T-helper 22 cell (primary cell): ENCODE measurements around the gene PLCB4.

Experiments used
- DNase-seq: peaks from one replicate; pipeline ENCODE4 v3.0.0-alpha.2; 2020; ENCODE audit warnings: low read depth

Gene PLCB4

DNA sequence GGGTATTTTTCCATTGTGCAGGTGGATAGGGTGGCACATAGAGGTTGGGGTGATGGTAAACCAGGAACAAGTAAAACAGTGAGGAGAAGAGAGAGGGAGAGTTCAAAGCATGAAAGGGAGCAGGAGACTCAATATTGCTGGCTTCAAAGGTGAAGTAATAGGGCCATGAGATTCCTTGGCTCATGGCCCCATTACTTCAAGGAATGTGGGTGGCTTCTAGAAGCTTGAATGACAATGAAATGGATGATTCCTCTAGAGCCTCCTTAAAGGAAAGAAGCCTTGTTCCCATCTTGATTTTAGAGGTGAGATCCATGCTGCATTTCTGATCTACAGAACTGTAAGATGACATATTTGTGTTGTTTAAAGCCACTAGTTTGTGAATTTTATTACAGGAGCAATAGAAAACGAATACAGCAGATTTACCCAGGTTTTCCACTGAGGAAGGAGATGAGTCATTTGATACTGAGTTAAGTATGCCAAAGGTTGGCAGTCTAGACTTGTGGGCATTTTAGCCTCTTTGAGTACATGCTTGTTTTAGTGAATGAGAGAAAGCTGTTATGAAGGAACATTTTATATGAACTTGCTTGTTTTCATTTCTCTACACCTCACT is 110.4 kb downstream of the PLCB4 start:
- no peak for DNase-seq

- DNase-seq, result no peak
Observed at GRCh38 chr20:9179867-9180266, 111.0 kb downstream of the PLCB4 start.

- no peak for DNase-seq
Observed at GRCh38 chr20:9180481-9181257, 111.8 kb downstream of the PLCB4 start.

DNA sequence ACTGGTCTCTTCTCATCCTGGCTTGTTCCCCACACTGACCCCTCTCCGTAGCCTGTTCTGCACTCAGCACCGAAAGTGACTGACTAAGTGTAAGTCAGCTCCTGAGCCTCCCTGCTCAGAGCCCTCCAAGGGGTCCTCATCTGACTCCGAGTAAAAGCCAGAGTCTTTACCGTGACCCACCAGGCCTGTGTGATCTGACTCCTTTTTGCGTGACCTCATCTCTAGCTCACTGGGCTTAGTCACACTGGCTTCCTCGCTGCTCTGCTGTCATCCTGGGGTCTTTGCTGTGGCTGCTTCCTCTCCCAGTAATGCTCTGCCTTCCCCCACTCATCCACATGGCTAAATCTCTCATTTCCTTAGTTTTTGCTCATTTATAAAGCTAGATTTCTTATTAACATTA is 116.6 kb downstream of the PLCB4 start:
- DNase-seq, result no peak

- DNase-seq, result no peak
Observed at GRCh38 chr20:9186396-9186795, 117.5 kb downstream of the PLCB4 start.

DNA sequence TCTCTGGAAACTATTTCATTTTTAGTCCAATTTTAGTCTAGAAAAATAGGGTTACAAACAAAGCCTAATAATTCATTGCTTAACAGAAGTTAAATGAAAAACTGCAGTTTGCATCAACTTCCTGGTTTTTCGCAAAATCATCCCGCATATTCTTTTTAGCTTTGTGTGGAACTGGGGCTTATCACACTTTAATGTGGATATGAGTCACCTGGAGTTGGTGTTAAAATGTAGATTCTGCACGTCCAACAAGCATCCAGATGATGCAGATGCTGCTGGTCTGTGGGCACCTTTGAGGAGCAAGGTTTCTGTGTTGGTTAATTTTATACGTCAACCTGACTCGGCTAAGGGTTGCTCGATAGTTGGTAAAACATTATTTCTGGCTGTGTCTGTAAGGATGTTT is 126.1 kb downstream of the PLCB4 start:
- no peak for DNase-seq

DNA sequence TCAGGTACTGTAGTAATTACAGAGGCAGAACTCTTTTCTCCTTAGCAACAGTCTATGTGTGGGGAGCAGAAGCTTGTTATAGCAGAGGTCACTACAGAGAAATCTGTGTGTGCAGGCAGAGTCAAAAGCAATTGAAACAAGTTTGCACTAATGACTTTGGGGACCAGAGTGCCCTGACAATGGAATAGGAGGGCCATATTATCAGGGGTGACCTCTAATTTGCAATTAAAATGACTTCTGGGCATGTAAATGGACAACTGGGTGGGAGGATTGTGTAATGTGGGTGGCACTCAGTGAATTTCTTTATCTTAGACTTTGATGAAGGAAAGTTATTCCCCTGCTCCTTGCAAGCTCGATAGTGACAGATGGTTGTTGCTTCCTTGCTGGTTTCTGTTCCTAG is 127.2 kb downstream of the PLCB4 start:
- DNase-seq, result no peak

- DNase-seq, result no peak
Observed at GRCh38 chr20:9198460-9198859, 129.6 kb downstream of the PLCB4 start.

GRCh38 chr20:9200196-9200595 is 131.3 kb downstream of the PLCB4 start:
- DNase-seq, result no peak

DNA sequence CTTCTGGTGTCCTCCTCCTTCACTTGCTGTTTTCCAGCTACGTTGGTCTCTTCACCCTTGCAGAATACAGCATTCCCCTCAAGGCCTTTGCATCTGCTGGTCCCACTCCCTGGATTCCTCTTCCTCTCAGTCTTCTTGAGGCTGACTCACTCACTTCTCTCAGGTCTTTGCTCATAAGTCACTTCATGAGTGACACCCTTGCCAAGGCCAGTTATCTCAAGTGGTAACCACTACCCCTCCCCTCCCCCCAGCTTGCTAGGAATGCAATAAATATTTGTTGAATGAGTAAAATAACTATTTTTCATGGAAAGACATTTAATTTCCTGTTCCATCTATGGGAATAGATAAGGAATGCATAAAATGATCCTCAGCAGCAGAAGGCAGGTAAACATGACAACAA is 131.7 kb downstream of the PLCB4 start:
- no peak for DNase-seq

GRCh38 chr20:9202420-9203080 is 133.7 kb downstream of the PLCB4 start:
- DNase-seq, result no peak

GRCh38 chr20:9203081-9203447 is 134.2 kb downstream of the PLCB4 start:
- DNase-seq, result no peak

- no peak for DNase-seq
Observed at GRCh38 chr20:9204979-9205378, 136.1 kb downstream of the PLCB4 start.

DNA sequence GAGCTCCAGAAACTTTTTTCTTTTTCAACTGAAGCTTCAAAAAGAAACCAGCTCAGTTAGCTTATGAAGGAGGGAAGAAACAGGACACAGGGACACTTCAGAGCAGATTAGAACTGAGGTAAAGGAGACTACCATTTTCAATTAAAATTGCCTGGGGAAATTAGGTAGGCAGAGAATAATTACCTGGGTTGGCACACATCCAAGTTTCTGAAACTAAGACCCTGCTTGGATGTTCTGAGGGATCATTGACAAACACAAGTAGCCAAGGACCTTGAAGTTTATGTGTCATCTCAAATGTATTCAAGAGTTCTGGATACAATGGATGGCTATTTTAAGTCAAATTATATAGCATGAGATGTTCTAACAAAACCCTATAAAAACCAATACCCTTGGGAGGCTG is 137.6 kb downstream of the PLCB4 start:
- no peak for DNase-seq

DNA sequence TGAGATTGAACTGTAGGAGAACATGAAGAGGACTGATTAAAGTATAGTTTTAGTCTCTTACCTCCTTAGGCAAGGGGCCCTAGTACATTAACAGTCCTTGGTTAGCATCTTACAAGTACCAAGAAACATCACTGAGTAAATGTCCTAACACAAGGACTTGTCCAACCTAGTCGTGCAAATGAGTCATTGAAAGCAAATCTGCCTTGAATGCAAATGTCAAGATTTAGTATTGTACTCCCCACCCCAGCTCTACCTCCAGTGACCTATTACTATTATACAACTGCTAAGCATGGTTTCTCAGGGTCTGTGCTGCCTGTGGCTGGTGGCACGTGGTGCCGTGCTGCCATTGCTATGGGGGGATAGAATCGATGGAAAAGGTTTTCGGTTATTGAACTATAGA is 138.4 kb downstream of the PLCB4 start:
- DNase-seq, result no peak

- DNase-seq, result no peak
Observed at GRCh38 chr20:9210356-9210755, 141.5 kb downstream of the PLCB4 start.

DNA sequence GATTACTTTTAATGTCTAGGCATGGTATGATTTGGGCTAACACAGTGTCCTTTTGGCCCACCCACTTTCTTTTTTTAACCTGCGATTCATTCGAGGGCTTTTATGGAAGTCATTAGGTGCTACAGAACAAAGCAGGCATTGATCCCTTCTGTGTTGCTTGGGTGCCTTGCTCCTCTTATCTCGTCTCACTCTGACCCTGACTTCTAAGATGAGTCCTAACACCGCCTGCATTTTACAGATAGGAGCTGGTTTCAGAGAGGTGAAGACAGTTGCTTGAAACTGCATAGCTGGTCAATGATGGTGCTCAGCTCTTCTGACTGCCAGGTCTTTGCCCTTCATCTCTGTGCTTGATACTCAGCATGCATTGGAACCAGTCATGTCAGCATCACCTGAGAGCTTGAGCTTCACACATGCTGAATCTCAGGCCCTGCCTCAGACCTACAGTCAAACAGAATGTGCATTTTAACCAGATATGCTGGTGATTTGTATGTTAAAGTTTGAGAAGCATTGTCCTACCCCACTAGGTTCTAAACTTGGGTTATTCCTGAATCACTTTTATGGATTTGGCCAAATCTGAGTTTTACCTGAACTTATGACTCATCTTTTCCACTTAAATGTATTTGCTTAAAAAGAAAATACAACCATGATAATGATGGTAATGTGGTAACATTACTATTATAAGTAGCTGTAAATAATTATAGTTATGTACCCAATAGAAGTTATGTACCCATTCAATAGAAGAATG is 142.3 kb downstream of the PLCB4 start:
- no peak for DNase-seq

DNA sequence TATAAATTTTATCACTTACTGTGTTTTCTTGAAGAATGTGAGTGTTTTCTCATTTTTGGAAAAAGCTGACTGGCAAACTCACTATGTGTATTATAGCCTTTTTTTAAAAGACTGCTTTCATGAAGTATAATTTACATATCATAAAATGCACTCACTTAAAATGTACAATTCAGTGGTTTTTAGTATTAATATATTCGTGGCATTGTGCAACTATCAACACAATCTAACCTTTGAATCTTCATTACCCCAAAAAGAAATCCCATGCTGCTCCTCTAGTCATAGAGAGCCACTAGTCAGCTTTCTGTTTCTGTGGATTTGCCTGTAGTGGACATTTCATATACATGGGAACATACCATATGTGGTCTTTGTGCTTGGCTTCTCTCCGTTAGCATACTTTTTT is 143.8 kb downstream of the PLCB4 start:
- DNase-seq, result no peak

- DNase-seq, result no peak
Observed at GRCh38 chr20:9214685-9215084, 145.8 kb downstream of the PLCB4 start.

GRCh38 chr20:9215539-9215938 is 146.7 kb downstream of the PLCB4 start:
- no peak for DNase-seq

GRCh38 chr20:9218531-9218961 is 149.7 kb downstream of the PLCB4 start:
- DNase-seq, result no peak

DNA sequence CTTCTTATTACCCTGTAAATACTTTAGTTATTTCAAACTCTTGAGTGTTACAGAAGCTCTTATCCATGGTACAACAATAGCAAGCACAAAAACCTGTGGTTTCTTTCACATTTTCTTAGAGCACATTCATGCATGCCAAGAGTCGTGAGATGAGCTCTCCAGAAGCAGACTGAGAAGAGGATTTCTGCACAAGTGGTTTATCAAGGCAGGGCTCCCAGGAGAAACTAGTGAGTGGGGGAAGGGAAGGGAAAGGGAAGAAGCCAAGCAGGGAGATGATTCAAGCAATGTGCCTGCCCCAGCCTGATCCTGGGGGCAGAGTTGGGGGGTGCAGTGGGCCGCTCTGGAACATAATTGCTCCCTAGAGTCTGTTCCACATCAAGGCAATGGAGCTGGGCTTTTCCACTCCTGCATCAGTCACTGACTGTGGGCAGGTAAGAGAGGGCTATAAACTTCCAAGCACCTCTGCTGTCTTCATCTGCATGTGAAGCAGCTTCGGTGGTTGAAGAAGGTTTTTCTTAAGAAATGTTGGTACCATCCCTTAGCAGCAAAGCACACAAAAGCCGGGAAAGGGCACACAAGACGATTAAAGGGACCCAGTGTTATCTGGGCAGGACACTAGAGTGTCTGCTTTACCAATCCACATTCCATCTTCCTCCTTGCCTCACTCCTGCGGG is 152.1 kb downstream of the PLCB4 start:
- no peak for DNase-seq
